ENCODE results near the gene PCDHGB6.

- no peak for TF ChIP-seq RB1 (IDR thresholded peaks at IDR 0.05; ENCODE audit: low read depth)
- no peak for TF ChIP-seq ZNF384 (IDR thresholded peaks at IDR 0.05; ENCODE audit: low read depth, low read length)
- no peak for TF ChIP-seq GTF2F1 (IDR thresholded peaks at IDR 0.05; ENCODE audit: low read depth, low read length)
- no peak for TF ChIP-seq HSF4 (CRISPR knock-in tag; IDR thresholded peaks at IDR 0.05; ENCODE audit: borderline replicate concordance)
- TF ChIP-seq, protein P1, sequence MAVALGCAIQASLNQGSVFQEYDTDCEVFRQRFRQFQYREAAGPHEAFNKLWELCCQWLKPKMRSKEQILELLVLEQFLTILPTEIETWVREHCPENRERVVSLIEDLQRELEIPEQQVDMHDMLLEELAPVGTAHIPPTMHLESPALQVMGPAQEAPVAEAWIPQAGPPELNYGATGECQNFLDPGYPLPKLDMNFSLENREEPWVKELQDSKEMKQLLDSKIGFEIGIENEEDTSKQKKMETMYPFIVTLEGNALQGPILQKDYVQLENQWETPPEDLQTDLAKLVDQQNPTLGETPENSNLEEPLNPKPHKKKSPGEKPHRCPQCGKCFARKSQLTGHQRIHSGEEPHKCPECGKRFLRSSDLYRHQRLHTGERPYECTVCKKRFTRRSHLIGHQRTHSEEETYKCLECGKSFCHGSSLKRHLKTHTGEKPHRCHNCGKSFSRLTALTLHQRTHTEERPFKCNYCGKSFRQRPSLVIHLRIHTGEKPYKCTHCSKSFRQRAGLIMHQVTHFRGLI (CRISPR knock-in tag; IDR thresholded peaks at IDR 0.05), result no peak
- no peak for TF ChIP-seq YY1 (IDR thresholded peaks at IDR 0.05; ENCODE audit: borderline replicate concordance in 1 of 3, control insufficient read depth in 1 of 3, extremely low read depth in 1 of 3, insufficient read depth in 3 of 3, insufficient read length in 1 of 3, insufficient replicate concordance in 2 of 3, low read depth in 1 of 3, low read length in 2 of 3)
- TF ChIP-seq CEBPB (tag; IDR thresholded peaks at IDR 0.05), result no peak
- TF ChIP-seq ZNF717 (CRISPR knock-in tag; IDR thresholded peaks at IDR 0.05), result no peak
- TF ChIP-seq MAFK (IDR thresholded peaks at IDR 0.05; ENCODE audit: low read length), result no peak
- TF ChIP-seq NFIC (IDR thresholded peaks at IDR 0.05), result no peak
These were observed 23.5 kb downstream of the PCDHGB6 start for GRCh38 chr5:141431286-141431685.

Measured in K562 (cell line).